Measurements from ENCODE around the gene C6orf120. TPM values are rescaled to one million over a fixed set of nuclear protein-coding genes. Genes with fewer than 3 reads are reported as not detected.

The C6orf120 gene
- total RNA-seq, 1 experiment from 2014 or later = 20.6 TPM

DNA sequence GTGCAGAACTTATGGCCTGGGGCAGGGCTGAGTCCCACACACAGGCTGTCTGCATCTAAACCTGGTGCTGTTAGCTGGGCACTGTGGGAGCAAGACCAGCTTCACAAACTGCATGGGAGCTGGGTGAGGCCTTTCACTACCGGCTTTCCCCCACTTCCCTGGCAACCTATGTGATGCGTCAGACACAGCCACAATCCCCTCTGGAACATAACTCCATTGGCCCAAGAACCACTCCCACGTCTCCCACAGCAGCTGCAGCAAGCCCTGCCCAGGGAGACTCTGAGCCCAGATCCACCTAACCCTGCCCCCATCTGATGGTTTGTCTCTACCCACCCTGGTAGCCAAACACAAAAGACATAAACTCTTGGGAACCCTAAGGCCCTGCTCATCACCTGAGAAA lies 9.4 kb upstream of the C6orf120 start:
- BruUV-seq (replicated peaks) = no TSS peak
- ATAC-seq (no peak), DNase-seq (ENCODE audit: low read depth, low spot score) (no peak)
- H3K27ac ChIP-seq (ENCODE audit: low read depth, low read length) = no peak overlapping the region
- no peak overlapping the region for H3K4me2 ChIP-seq (ENCODE audit: low read length)
- ChIA-PET CTCF (no interaction called here), POLR2A (interaction anchor here (1.0 to 1.4 kb wide), 2 partner anchors 9 to 10 kb away, joined by 3 to 6 read pairs; partner anchors contain the start of genes C6orf120 and WDR27), RAD21 (ENCODE audit: low non-redundant PET in 1 of 2, low total read pairs in 2 of 2, uncharacterized antibody in 2 of 2, unreplicated experiment in 2 of 2) (no interaction called here)
- intact Hi-C loops (cut with micrococcal nuclease) = no loop called here
- H3K79me2 ChIP-seq (ENCODE audit: insufficient read depth, low read length) = peaks cover 55% of the 10 kb centered on the region; the same call in 1 of the 2 replicates
- H3K36me3 ChIP-seq (ENCODE audit: control insufficient read depth in 1 of 2, insufficient read depth in 2 of 2, low read length in 2 of 2) = peaks cover 0 to 14% of the 10 kb centered on the region in 2 experiments; a peak in 2 of 4 replicates
- peaks cover 0 to 8% of the 10 kb centered on the region in 2 experiments; a peak in 1 of 4 replicates for H3K4me1 ChIP-seq (ENCODE audit: control insufficient read depth in 1 of 2, insufficient read depth in 2 of 2, low read length in 2 of 2)
- TF ChIP-seq ZNF274 (IDR thresholded peaks at IDR 0.05; ENCODE audit: low read depth, low read length) = no peak
- no peak for TF ChIP-seq CEBPB (IDR thresholded peaks at IDR 0.05; ENCODE audit: low read depth)
- TF ChIP-seq YY1 (IDR thresholded peaks at IDR 0.05; ENCODE audit: extremely low read depth, insufficient replicate concordance, low read depth, low read length) = no peak
- TF ChIP-seq POLR2A (IDR thresholded peaks at IDR 0.05; ENCODE audit: borderline replicate concordance, extremely low read depth, insufficient read depth, insufficient read length) = no peak
- TF ChIP-seq JUND (IDR thresholded peaks at IDR 0.05) = no peak
- no peak for TF ChIP-seq SRF (IDR thresholded peaks at IDR 0.05; ENCODE audit: low read depth)
- TF ChIP-seq ZFX (IDR thresholded peaks at IDR 0.05) = no peak
- TF ChIP-seq, protein P1, sequence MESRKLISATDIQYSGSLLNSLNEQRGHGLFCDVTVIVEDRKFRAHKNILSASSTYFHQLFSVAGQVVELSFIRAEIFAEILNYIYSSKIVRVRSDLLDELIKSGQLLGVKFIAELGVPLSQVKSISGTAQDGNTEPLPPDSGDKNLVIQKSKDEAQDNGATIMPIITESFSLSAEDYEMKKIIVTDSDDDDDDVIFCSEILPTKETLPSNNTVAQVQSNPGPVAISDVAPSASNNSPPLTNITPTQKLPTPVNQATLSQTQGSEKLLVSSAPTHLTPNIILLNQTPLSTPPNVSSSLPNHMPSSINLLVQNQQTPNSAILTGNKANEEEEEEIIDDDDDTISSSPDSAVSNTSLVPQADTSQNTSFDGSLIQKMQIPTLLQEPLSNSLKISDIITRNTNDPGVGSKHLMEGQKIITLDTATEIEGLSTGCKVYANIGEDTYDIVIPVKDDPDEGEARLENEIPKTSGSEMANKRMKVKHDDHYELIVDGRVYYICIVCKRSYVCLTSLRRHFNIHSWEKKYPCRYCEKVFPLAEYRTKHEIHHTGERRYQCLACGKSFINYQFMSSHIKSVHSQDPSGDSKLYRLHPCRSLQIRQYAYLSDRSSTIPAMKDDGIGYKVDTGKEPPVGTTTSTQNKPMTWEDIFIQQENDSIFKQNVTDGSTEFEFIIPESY (IDR thresholded peaks at IDR 0.05; ENCODE audit: extremely low read depth, insufficient replicate concordance, low read length) = no peak
- no peak for TF ChIP-seq CBX3 (IDR thresholded peaks at IDR 0.05; ENCODE audit: low read depth)
- TF ChIP-seq, protein P2, sequence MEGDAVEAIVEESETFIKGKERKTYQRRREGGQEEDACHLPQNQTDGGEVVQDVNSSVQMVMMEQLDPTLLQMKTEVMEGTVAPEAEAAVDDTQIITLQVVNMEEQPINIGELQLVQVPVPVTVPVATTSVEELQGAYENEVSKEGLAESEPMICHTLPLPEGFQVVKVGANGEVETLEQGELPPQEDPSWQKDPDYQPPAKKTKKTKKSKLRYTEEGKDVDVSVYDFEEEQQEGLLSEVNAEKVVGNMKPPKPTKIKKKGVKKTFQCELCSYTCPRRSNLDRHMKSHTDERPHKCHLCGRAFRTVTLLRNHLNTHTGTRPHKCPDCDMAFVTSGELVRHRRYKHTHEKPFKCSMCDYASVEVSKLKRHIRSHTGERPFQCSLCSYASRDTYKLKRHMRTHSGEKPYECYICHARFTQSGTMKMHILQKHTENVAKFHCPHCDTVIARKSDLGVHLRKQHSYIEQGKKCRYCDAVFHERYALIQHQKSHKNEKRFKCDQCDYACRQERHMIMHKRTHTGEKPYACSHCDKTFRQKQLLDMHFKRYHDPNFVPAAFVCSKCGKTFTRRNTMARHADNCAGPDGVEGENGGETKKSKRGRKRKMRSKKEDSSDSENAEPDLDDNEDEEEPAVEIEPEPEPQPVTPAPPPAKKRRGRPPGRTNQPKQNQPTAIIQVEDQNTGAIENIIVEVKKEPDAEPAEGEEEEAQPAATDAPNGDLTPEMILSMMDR (IDR thresholded peaks at IDR 0.05 in 2 of 3, conservative IDR thresholded peaks at IDR 0.05 in 1 of 3; ENCODE audit: borderline replicate concordance in 1 of 3, insufficient read depth in 1 of 3, low read depth in 2 of 3, low read length in 2 of 3) = no peak
- H3K4me3 ChIP-seq (replicated peaks in 1 of 2; ENCODE audit: low read depth in 1 of 2, low read length in 2 of 2) = no peak overlapping the region
- no peak overlapping the region for H2AFZ ChIP-seq (ENCODE audit: low read depth, low read length, poor library complexity, severe bottlenecking)
- H3K27me3 ChIP-seq (ENCODE audit: insufficient read depth, low read length) = no peaks in the 10 kb centered on the region
- no peaks in the 10 kb centered on the region for H3K9me2 ChIP-seq (ENCODE audit: insufficient read depth)
- no peak overlapping the region for H3K9ac ChIP-seq (ENCODE audit: low read length)
- peaks cover 0 to 6% of the 10 kb centered on the region in 2 experiments; a peak in 1 of 4 replicates for H3K9me3 ChIP-seq (ENCODE audit: control insufficient read depth in 1 of 2, insufficient read depth in 1 of 2, low read depth in 1 of 2, low read length in 2 of 2)
- no peaks in the 10 kb centered on the region for H4K20me1 ChIP-seq (ENCODE audit: insufficient read depth)
